GM19239 (cell line): ENCODE measurements around the gene EGFL7.

Source experiments
- DNase-seq: peaks from one replicate; pipeline ENCODE4 v3.0.0; 2011; ENCODE audit warnings: low spot score; ENCODE audit not compliant: insufficient read length
- FAIRE-seq: peaks from 2 replicates; lab custom pipeline; 2011; peaks lifted over from hg19 to GRCh38; lab: Jason Lieb, UNC

Gene EGFL7

DNA sequence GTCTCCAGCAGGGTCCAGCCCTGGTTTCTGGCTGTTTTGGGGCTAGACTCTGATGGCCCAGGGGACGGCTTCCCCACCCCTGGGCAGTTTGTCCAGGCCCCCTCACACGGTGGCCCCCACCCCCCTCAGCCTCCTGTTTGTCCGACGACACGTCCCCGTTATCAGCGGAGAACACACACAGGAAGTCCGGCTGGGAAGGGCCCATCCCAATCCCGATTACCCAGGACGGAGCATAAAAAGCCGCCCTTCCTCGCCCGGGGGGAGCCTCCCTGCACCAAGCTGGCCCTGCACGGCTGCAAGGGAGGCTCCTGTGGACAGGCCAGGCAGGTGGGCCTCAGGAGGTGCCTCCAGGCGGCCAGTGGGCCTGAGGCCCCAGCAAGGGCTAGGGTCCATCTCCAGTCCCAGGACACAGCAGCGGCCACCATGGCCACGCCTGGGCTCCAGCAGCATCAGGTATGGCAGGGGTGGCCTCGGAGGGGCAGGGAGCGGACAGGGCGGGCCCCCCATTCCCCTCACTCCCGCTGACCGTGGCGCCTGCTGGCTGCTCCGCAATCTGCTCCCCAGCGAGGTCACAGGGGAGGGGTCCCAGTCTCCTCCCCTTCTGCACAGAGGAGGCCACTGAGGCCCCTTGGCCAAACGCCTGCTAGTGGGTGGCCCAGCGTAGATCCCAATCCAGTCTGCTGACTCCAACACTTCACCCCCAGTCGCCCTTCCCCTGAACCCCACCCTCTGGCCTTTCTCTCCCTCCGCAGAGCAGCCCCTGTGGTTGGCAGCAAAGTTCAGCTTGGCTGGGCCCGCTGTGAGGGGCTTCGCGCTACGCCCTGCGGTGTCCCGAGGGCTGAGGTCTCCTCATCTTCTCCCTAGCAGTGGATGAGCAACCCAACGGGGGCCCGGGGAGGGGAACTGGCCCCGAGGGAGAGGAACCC is at the start of gene EGFL7:
EGFL7 (plus strand) TSS at position 261 of the 926 bp plus-strand sequence. CDS start 5,367 bp downstream, outside the sequence.
- no peak for DNase-seq
- no peak for FAIRE-seq

DNA sequence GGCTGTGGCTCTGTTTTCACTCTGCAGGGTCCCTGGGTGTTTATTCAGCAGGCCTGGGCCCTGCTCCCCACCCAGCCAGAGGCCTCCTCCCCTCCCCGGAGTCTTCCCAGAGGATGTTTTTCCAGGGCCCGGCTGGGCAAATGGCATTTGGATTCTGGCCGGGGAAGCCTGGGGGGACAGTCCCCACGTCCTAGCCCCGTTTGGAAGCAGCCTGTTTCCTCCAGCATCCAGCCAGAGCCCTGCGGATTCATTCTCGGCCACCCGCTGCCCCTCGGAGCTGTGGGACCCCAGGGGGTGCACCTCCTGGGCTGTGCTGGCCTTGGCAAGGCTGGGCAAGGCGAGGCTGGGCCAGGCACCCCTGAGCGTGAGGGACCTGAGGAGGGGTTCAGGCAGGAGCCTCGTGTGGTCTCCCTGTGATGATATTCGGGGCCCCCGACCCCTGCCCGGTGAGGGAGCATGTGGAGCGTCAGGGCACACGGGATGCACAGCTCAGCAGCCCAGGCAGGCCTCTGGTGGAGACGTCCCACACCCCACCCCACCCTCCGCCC is 48.8 kb upstream of the EGFL7 start:
- FAIRE-seq (no peak), DNase-seq (no peak)

DNA sequence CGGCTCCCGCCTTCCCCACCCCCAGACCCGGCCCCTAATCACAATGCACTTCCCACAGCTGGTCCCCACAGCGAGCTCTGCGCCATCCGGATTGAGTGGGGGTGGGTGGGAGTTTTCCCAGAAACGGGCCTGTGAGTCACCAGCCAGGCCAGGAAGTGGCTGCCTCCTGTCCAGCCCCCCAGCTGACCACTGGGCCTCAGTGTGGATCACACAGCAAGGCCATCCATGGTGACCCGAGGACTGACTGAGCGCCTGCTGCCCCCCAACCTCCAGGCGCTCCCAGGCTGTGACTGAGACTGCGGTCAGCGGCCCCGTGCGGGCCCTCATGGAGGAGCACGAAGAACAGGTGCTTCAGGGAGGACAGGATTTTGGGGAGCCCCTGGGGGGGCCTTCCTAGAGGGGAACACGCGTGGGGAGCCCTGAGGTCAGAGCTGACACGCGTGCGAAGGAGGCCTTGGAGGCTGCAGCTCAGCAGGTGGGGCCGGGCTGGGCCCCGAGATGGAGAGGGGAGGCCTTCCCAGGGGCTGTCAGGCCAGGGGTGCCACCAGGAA is 48.3 kb upstream of the EGFL7 start:
- no peak for DNase-seq
- no peak for FAIRE-seq

DNA sequence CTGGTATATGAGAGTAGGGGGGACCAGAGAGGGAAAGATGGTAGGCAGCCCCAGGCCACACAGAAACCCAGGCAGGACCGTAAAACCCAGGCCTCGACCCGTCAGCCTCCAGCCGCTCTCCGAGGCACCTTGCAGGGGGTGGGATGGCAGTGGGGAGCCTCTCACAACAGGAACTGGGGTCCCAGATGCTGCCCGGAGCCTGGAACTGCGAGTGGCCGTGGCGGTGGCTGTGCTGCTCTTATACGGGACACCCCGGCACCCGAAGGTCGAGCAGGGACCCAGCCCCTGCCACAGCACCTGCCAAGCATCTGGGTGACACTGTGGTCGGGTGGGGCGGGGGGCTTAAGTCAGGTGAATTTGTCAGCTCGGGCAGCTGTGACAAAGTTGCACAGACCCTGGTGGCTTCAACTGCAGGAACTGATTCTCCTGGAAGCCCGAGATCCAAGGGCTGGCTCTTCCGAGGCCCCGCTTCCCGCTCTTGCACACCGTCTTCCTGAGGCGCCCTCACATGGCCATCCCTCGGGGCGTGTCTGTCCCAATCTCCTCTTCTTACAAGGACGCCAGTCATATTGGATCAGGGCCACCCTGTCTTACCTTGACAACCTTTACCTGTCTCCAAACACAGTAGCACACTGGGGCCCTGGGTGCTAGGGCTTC is 47.6 kb upstream of the EGFL7 start:
- DNase-seq: no peak
- FAIRE-seq: no peak

DNA sequence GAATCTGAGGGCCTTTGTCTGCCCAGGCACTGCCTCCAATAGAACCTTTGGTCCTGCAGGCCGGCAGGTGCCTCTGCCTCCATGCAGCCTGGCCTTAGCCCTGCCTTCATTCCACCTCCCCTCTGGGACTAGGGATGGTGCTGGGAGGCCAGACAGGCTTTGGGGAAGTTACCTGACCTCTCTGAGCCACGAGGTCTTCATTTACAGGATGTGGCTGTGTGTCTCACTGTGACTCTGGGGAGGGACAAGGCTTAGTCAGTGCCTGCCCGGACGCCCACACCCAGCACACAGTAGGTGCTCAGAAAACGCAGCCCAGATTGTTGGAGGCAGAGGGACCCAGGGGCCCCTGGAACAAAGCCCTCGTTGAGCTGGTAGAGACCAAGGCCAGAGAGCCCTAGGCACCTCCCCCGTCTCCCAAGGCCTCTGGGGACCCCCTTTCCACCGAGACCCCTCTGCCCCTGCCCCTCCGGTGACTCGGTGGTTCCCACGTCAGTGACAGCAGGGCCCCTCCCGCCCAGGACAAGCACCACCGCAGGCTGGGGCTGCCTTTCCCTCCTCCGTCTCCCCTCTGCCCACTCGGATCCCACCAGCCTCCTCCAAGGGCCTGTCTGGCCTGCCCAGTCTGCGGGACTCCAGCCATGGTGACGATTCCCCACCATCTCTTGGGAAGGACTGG is 46.9 kb upstream of the EGFL7 start:
- FAIRE-seq: no peak
- no peak for DNase-seq

DNA sequence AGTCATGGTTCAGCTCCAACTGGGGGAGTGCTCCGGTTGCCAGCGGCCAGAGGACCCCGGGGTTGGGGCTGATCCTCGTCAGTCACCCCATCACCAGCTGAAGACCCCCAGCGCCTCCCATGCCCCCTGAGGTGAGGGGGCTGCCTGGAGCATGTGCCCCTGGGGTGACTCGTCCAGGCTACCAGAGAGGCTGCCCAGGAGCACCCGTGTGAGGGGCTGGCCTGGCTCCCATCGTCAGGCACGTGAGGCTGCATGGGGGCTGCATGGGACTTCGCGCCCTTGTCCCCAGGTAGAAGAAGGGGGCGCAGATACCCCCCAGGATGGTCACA is 46.4 kb upstream of the EGFL7 start:
- DNase-seq (no peak), FAIRE-seq (no peak)

DNA sequence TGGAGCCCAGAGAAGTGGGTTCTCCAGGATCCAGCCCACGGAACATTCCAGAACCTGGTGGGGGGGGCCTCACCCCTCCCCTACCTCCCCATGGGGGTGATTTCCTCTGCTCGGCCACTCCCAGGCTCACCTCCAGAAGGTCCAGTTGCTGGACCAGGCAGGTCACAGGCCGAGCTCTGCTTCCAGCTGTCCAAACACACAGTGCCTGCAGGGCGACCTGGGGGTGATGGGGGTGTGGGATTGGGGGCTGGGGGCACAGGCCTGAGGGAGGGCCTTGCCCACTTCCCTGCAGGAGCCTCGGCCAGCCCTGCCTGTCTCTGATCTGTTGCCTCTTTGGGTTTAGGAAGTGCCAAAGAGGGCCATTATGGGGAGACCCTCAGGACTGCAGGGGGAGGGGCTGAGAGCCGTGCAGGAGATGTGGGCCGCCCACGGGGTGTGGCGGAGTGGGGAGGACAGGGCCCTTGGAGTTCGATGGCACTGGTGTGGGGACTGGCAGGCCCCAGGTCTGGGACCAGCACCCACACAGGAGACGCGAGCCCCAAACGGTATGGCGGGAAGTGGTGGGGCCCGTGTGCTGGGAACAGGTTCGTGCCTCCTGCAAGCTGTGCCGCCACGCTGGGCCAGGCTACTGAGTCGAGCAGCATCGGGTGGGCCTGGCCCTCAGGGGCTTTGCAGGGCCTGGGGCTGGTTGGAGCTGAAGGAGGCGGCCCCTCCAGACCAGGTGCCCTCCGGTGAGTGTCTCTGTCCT is 45.6 kb upstream of the EGFL7 start:
- no peak for DNase-seq
- no peak for FAIRE-seq

DNA sequence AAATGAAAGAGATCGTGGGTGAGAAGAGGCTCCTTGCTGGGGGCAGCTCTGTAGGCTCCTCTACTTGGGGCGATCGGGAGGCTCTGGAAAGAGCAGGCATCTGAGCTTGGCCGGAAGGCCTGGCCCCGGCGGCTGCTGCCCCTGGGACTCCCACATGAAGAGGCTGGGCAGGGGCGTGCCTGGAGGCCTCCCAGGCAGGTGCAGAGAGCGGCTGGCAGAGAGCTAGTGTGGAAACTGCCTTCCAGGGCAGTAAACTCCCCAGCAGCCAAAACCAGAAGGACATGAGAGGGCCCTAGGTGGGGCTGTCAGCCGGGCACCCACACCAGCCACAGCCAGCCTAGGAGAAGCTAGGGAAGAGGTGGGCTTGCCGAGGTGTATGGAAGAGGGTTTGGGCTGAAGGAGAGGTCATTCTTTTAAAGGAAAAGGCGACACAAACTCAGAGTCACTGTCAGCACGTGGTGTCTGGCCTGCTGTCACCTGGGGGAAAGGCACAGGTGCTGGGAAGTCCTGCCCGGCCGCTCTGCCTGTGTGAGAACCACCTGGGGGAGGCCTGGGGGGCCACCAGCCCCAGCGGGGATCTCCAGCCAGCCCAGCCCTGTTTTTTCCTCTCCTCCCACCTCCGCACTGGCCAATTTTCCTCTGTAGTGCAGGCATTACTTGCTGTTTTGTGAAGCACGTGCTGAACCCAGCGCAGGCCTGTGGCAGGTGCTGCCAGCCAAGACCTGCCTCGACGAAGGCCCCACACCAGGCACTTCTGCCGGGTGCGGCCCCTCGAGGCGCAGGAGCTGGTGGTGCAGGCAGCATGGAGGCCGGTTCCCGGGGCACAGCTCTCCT is 44.8 kb upstream of the EGFL7 start:
- FAIRE-seq (no peak), DNase-seq (no peak)

DNA sequence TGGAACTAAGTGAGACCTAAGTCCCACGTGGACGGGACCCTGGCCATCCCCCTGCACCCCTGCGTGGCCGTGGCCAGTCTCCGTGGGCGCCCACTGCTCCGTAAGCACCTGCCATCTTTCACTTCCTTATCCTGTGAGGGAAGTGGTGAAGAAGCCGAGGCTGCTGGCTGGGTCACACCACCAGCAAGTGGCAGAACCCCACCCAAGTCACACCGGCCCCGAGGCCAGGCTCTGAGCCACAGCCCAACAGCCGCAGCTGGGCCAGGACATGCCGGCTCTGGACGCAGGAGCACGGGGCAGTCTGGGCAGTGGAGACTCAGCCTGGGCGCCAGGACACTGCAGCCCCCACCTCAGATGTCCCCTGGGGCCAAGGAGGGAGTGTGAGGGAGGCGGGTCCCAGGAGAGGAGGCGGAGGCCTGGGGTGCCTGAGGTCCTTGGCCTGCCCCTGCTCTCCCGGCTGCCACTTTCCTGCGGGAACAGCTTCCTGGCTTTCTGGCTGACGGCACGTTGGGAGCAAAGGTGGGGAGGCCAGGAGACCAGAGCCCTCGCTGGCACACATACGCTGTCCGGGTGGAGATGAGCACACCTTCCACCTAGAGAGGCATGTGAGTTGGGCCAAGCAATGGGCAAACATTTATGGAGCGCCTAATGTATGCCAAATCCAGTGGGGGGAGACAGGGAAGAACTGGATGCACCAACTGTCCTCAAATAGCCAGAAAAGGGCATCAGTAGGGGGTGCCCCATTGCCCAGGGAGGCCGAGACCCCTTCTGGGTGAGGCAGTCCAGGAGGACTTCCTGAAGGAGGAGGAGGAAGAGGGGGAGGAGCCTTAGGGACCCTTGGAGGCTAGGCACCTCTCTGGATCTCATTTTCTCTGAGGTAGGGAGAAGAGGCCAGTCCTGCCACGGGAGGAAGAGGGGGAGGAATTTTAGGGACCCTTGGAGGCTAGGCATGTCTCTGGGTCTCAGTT is 43.9 kb upstream of the EGFL7 start:
- FAIRE-seq: no peak
- DNase-seq: no peak

DNA sequence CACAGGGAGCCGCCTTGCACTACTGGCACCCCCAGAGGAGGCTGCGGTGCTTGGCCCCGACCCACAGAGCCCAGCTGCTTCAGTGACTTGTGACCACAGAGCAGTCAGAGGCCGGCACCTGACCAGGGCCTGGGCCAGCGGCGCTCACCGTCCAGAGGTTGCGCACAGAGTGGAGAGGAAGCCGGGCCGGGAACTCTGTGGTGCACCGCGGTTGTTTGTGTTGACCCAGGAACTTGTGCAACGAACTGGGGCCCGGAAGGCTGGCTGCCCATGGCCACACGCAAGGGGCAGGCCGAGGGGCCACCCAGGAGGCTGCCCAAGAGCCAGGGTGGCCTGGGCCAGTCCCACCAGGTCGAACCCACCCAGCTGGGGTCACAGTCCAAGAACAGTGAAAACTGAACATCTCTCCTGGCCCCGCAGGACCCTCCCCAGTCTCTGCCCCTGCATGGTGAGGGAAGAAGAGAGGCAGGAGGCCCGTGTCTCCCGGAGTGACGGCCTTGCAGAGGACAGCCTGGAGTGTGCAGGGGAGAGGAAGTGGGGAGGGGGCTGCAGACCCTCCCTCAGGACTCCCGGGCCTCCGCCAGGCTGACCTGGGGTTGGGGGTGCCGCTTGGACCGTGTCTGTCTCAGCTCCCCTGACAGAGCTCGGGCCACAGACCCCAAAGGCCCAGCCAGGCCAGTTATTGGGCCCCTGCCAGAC is 42.8 kb upstream of the EGFL7 start:
- FAIRE-seq (no peak), DNase-seq (no peak)

DNA sequence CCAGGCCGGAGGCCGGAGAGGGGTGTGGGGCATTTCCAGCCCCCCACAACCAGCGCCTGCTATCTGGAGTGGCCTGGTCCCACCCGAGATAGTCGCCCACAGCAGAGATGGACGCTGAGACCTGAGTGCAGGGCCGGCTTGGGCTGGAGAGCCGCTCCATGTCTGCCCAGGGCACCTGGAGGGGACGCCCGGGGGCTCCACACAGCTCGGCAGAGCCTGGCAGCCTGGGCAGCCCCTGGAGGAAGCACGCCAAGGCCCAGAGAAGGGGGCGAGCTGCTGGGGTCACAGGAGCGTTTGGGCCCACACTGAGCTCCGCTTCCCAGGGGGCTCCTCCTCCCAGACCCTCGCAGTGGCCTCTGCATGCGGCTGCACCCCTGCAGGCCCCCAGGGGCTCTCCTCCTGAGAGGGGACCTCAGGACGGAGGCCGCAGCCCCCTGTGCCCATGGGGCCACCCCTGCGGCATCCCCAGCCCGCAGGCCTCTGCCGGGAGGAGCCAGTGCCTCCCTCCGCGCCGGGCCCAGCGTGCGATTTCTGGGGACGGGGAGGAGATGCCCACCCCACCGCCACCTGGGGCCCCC is 42.2 kb upstream of the EGFL7 start:
- DNase-seq: no peak

DNA sequence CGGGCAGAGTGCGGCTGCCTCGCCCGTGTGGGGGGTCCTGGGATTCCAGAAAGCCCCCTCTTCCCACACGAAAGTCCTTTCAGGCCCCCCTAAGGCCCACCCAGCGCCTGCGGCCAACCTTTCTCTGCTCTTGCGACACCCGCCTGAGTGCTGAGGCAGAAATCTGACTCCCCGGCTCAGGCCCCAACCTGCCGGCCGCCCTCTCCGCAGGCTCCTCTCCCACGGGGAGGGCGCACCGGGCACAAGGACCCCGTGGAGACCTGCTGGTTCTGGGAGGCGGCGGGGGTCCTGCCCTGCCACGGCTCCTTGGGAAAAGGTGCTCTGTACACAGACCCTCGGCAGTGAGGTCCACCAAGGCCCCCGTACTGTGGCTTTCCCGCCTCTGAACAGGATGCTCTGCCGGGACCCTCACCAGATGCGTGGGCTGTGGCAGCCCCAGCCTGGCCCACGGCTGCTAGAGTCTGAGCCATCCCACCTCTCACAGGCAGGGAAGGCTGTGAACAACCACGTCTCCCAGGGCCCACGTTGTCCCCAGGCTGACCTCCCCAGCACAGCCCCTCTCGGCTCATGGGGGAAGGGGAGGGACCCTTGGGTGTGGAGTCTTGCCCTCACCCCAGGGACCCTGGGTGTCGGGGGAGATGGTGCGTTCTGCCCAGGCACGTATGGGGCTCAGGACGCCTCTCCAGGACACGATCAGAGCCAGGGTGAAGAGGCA is 41.5 kb upstream of the EGFL7 start:
- DNase-seq (no peak), FAIRE-seq (no peak)

More for the DNA sequence above, 42.2 kb upstream of the EGFL7 start:
- no peak for FAIRE-seq

DNA sequence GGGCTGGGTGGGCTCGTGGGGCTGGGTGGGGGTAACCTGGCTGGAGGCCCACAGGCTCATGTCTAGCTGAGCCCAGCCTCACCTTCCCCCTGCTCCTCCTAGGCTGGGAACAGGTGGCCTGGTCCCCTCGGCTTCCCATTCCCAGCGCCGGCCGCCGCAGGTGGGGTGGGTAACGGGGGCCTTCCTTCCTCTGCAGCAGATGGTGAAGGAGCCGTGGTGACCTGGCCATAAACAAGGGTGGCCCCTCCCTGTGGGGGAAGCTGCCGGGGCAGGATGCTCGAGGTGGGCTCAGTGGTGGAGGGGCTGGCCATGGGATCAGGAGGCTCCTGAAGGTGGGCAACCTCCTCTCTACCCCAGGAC is 41.0 kb upstream of the EGFL7 start:
- DNase-seq: no peak
- no peak for FAIRE-seq

DNA sequence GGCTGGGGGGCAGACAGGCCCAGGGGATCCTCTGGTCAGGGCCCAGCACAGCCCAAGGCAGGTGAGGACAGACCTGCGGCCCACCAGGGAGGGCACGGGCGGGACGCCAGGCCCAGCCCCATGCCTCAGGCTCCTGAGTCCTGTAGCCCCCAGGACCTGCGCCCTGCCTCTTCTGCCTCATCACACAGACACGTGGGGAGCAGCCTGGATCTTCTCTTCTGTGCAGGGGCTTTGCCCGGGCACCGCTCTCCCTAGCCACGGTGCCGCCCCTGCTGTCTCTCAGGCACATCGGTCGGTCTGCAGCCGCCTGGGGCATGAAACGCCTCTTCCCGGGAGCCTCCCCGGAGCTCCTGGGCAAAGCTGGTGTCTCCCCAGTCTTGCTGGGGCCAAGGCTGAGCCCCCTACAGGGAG is 40.2 kb upstream of the EGFL7 start:
- FAIRE-seq (no peak), DNase-seq (no peak)

DNA sequence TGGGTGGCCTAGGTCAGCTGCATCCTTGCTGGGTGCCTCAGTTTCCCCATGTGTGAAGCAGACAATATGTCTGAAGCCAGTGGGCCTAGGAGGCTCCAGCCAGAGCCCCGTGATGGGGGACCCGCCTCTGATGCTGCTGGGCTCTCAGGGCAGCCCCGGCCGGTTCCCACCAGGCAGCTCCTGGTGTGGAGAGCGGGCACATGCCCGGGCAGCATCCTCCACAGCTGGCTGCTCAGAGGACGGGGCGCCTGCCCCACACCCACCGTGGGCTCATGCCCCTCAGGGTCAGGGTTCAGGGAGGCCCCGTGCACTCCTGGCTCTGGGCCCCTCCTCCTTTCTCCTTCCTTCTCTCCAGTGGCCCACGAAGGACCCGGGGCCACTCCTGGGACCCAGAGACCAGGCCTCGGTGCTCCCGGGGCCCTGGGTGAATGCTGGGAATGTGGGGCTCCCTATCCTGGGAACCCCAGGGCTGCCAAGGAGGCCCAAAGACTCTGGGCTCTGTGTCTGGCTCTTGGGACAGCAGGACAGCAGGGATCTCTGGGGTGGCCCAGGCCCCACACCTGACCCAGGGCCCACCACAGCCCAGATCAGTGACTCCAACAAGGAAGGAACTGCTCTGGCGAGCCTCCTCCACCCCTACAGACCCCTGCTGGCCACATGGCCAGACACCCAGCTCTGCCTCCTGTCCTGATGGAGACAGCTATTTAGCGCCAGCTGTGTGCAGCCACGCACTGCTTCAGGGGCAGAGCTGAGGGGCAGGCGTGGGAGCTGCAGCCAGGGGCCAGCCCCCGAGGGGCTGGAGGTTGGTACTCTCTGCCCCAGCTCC is 39.5 kb upstream of the EGFL7 start:
- FAIRE-seq (no peak), DNase-seq (no peak)

DNA sequence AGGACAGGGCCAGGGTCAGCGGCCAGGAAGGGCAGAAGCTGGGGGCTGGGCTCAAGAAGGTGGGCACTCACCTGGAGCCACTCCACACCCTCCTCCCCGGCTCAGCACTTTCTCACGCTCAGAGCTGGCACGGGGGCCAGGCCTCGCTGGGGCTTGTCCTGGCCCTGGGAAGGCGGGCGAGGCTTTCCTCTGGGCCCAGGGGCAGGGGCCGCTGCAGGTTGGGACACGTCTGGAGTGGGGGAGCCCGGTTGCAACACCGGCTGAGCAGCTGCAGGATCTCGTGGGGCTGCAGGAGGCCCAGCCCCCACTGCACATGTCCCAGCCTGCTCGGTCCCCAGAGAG is 38.9 kb upstream of the EGFL7 start:
- FAIRE-seq (no peak), DNase-seq (no peak)
